Dermis blood vessel endothelial cell (primary cell): ENCODE results near the gene KCND3. TPM values are rescaled to one million over a fixed set of nuclear protein-coding genes. Genes with fewer than 3 reads are reported as not detected.

Experiments used
- DNase-seq: peaks from one replicate; pipeline ENCODE4 v3.0.0; 2010
- total RNA-seq: library from RNA; depleted of rRNA; stranded (reverse); fragments of >200 nt; gene quantifications from 2 replicates; pipeline ENCODE4 v1.2.3, GENCODE V29; 2014

KCND3 gene
- total RNA-seq, 1 donor from 2014 or later = 0.34 TPM

- no peak for DNase-seq
These were observed 80.4 kb downstream of the KCND3 start for GRCh38 chr1:111909030-111909429.

GRCh38 chr1:111908011-111908621 is 81.4 kb downstream of the KCND3 start:
- no peak for DNase-seq

GRCh38 chr1:111907321-111907720 is 82.1 kb downstream of the KCND3 start:
- no peak for DNase-seq

- DNase-seq = no peak
These were observed 82.7 kb downstream of the KCND3 start for GRCh38 chr1:111906816-111907215.

- no peak for DNase-seq
These were observed 83.4 kb downstream of the KCND3 start for GRCh38 chr1:111906111-111906510.

GRCh38 chr1:111904478-111905218 is 84.8 kb downstream of the KCND3 start:
- no peak for DNase-seq

GRCh38 chr1:111903871-111904449 is 85.5 kb downstream of the KCND3 start:
- DNase-seq = no peak

- no peak for DNase-seq
These were observed 86.2 kb downstream of the KCND3 start for GRCh38 chr1:111903148-111903870.

GRCh38 chr1:111895469-111895868 is 94.0 kb downstream of the KCND3 start:
- DNase-seq = no peak

- no peak for DNase-seq
These were observed 94.5 kb downstream of the KCND3 start for GRCh38 chr1:111895017-111895416.

GRCh38 chr1:111894497-111894896 is 95.0 kb downstream of the KCND3 start:
- DNase-seq = no peak

- no peak for DNase-seq
These were observed 97.9 kb downstream of the KCND3 start for GRCh38 chr1:111891566-111891965.

- no peak for DNase-seq
These were observed 100.6 kb downstream of the KCND3 start for GRCh38 chr1:111888740-111889376.

GRCh38 chr1:111887875-111888274 is 101.6 kb downstream of the KCND3 start:
- DNase-seq = no peak

GRCh38 chr1:111887385-111887784 is 102.1 kb downstream of the KCND3 start:
- DNase-seq = no peak

GRCh38 chr1:111886741-111887140 is 102.7 kb downstream of the KCND3 start:
- DNase-seq = no peak

GRCh38 chr1:111884772-111885443 is 104.6 kb downstream of the KCND3 start:
- no peak for DNase-seq

GRCh38 chr1:111882986-111883560 is 106.4 kb downstream of the KCND3 start:
- no peak for DNase-seq

GRCh38 chr1:111882559-111882958 is 106.9 kb downstream of the KCND3 start:
- no peak for DNase-seq

- DNase-seq = no peak
These were observed 108.3 kb downstream of the KCND3 start for GRCh38 chr1:111880881-111881837.

- no peak for DNase-seq
These were observed 110.4 kb downstream of the KCND3 start for GRCh38 chr1:111879081-111879480.
